ENCODE measurements around the gene B9D2.

DNA sequence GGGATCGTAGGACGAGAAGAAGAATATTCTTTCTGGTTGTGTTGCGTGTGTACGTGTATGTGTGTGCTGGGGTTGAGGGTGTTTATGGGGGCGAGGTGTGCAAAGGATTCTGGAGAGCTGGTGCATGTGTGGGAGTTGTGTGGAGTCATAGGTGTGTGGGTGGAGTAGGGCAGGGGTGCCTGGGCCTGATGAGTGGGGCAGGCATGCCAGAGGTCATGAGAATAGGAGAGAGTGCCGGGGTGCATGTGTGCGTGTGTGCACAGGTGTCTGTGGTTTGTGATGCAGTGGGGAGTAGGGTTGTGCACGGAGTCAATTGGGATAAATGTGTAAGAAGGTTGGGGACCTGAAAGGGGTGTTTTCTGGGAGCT lies 13.0 kb upstream of the B9D2 start:
- TF ChIP-seq, protein P1, sequence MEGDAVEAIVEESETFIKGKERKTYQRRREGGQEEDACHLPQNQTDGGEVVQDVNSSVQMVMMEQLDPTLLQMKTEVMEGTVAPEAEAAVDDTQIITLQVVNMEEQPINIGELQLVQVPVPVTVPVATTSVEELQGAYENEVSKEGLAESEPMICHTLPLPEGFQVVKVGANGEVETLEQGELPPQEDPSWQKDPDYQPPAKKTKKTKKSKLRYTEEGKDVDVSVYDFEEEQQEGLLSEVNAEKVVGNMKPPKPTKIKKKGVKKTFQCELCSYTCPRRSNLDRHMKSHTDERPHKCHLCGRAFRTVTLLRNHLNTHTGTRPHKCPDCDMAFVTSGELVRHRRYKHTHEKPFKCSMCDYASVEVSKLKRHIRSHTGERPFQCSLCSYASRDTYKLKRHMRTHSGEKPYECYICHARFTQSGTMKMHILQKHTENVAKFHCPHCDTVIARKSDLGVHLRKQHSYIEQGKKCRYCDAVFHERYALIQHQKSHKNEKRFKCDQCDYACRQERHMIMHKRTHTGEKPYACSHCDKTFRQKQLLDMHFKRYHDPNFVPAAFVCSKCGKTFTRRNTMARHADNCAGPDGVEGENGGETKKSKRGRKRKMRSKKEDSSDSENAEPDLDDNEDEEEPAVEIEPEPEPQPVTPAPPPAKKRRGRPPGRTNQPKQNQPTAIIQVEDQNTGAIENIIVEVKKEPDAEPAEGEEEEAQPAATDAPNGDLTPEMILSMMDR (IDR thresholded peaks at IDR 0.05): no peak
- TF ChIP-seq EP300 (IDR thresholded peaks at IDR 0.05) (no peak), POLR2A (IDR thresholded peaks at IDR 0.05) (no peak)

Data from ovary (tissue), 3 donors.